GM21526 (cell line): ENCODE measurements around the gene CPNE9.
"Not testable (repeated sequence)": the region's sequence is repeated elsewhere in the genome, so short reads cannot be mapped to it uniquely, and the experiment has no call there.

Source experiments
- ATAC-seq: cut with Tn5 transposase; IDR thresholded peaks from one replicate; pipeline ENCODE4 v1.9.1; 2021; ENCODE audit warnings: moderate library complexity; ENCODE audit not compliant: unreplicated experiment, low FRiP score

Gene CPNE9

DNA sequence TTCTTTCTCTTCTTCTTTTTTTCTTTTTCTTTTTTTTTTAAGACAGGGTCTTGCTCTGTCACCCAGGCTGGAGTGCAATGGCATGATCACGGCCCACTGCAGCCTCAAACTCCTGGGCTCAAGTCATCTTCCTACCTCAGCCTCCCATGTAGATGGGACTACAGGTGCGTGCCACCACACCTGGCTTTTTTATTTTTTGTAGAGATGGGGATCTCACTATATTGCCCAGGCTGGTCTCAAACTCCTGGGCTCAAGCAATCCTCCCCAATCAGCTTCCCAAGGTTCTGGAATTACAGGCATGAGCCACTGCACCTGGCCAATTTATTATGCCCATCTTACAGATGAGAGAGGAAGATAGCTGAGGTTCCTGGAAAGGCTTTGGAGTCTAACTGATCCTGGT, 67.4 kb downstream of the CPNE9 start:
- not testable (repeated sequence) for ATAC-seq

- no peak for ATAC-seq
Observed at GRCh38 chr3:9776896-9777693, 73.5 kb downstream of the CPNE9 start.

- no peak for ATAC-seq
Observed at GRCh38 chr3:9777694-9778021, 74.0 kb downstream of the CPNE9 start.

DNA sequence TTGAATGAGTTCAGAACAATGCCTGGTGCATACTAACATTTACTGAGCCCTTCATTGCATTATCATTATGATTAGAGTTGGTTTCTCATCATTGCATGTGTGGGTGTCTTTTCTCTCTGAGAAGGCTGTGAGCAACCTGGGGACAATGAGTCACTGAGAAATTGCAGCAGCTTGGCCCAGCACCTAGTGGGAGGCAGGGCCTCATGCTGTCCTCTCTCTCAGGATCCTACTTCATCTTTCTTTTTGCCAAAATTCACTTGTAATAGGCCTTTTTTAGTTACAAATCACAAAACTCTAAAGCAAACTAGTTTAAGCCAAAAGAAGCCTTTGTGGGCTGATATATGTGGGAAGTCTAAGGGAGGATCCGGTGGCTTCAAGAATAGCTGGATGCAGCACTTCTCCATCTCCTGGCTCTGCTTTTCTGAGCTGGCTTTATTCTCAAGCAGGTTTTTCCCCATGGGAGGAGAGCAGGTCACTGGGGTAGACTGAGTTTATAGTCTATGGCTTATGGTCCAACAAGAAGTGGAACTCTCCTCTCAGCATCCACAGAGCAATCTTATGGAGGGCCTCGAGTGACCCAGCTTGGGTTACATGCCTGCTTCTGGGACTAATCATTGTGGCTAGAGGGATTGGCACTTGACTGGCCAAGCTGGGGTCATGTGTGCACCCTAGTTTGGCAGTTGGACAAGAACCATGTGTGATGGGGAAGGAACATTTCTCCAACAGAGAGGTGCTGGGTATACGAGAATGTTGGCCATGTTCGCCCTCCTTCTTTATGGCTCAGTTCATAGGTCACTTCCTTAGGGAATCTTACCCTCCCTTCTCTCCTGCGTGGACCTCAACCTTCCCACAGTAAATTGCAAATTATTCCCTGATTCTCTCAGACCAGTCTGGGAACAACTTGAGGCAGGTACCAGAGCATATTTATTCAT, 74.8 kb downstream of the CPNE9 start:
- ATAC-seq, result no peak

- no peak for ATAC-seq
Observed at GRCh38 chr3:9779075-9779593, 75.5 kb downstream of the CPNE9 start.
